GM04503 (cell line): Measurements from ENCODE around the gene WIPF2.
A peak's percentile ranks its signal among the peaks of the same experiment; 100 is the strongest.

Experiments used
- DNase-seq: peaks from one replicate; pipeline ENCODE4 v3.0.0-alpha.2; 2012; ENCODE audit warnings: low read depth

WIPF2 gene

DNA sequence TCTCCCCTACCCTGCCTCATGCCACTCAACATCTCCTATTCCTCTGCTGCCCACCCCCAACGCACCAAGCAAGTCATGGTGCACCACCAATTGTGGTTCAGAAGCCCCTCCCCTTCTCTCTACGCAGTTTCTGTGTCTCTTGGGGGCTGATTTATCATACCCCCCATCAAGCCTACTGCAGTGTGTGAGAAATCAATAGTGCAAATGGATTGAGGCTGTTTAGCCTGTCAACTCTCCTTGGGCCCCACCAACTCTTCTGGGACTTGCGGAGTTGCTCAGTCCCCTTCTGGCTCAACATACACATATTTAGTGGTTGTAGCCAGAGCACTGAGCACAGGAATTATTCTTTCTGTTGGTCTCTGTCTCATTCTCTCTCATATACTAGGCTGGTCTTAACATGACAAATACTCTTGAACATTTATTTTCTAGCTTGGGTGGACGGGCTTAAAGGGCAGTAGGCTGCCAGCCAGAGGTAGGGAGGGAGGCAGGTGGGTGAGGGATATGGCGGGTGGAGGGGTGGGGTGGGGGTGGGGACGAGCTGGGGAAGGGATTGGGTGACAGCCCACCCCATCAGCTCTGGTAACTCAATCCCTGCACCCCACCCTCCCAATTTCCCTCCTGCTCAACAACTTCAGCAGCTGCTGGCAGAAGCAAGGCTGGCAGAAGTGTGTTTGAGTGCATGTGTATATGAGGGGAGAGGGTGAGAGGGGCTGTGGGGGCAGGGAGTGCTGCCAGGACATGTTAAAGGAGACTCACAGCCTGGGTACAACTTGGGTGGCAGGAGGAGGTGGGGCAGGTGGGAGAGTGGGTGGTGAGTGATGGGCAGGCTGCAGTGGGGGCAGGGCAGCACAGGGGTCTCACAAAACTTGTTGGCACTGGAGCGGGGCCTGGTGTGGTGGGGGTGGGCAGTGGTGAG, 94.8 kb downstream of the WIPF2 start:
- DNase-seq, result no peak

DNA sequence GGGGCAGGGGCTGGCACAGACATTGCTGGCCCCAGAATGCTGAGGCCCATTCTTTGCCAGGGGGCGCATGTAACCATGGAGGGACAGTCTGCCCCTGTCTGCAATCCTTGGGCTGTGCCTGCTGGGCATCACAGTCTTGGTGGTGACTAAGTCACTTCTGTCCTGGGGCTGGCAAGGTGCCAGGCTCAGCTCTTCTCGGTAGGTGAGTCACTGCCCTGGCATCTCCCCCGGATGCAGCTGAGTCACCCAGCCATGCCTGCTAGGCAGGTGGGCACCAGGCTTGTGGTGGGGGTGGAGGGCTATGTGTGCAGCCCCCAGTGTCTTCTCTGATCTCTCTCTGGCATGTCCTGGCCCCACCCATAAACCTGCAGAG, 95.5 kb downstream of the WIPF2 start:
- no peak for DNase-seq

DNA sequence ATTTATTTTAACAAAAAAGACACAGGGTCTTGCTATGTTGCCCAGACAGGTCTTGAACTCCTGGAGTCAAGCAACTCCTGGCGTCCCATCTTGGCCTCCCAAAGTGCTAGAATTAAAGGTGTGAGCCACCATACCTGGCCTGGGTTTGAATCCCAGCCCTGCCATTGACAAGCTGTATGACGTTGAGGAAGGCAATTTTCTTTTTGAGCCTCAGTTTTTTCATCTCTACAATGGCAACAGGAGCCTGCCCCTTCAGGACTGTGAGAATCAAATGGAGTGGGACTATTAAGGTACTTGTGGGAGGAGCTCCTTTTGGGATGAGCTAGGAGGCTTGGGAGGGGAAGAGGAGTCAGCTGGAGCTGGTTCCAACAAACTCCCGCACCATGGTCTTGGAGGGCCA, 96.1 kb downstream of the WIPF2 start:
- no peak for DNase-seq

DNA sequence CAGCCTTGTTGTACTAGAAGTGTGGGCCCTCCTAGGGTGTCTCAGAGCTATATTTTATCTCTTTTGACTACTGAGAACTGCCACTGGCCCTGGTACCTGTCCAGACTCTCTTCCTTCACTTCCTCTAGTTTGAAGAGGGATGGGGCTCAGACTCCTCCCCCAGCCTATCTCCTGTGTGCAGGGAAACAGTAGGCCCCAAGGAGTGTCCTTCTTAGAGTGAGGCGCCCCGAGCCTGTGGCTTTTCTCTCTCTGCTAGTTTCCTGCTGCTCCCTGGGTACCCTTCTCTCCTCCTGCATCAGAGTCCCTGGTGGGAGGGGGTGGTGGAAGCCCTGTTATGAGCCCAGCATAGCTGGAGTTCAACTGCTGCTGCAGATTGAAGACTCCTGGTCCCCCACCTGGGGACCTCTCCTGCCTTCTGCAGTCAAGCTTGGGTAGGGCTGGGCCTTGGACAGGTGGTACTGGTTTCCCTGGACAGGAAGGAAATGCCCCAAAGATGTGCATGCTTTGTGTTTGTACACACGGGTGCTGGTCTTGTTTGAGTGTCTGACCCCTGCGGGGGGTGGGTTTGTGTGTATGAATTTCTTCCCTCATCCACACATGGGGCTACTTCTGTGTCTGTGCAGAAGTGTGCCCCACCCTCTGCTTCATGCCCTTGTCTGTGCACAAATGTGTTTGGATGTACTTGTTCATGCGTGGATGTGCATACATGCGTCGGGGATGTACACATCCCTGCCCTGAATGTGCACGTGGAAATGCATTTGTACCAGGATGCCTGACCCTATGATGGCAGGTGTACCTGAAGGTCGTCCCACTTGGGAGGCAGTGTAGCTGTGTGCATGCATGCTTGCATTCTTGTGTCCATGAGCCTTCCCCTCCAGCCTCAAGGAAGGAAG, 96.8 kb downstream of the WIPF2 start:
- no peak for DNase-seq

DNA sequence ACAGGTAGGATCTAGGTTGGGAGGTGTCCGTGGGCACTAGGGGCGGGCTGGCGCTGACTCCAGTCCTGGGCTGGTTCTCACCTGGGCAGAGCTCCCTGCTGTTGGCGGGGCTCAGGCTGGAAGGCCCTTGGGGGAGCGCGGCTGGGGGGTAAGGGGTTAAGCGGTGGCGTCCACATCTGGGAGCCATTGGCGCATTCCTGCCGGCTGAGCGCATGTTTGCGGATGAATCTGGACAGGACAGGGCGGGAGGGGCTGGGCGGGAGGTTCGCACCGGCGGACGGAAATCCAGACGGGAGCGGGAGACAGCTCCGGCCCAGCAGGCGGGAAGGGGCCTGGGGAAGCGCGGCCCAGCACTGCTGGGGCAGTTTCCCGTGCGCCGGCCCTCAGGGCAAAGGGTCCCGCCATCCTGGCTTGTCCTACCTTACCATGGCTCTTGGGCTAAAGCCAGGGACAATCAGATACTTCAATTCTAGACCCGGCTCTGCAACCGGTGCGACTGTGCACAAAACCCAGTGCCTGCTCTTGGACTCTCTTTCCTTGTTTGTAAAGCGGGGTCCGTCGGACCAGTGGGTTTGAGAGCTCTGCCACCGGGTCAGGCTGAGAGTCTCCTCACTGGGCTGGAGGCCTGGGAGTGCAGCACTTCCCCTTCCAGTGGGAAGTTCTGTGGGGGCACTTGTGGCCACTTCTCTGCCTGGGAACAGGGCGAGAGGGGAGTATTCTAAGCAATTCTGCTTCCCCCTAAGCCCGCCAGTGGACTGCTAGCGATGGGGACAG, 97.7 kb downstream of the WIPF2 start:
- DNase-seq, result no peak

DNA sequence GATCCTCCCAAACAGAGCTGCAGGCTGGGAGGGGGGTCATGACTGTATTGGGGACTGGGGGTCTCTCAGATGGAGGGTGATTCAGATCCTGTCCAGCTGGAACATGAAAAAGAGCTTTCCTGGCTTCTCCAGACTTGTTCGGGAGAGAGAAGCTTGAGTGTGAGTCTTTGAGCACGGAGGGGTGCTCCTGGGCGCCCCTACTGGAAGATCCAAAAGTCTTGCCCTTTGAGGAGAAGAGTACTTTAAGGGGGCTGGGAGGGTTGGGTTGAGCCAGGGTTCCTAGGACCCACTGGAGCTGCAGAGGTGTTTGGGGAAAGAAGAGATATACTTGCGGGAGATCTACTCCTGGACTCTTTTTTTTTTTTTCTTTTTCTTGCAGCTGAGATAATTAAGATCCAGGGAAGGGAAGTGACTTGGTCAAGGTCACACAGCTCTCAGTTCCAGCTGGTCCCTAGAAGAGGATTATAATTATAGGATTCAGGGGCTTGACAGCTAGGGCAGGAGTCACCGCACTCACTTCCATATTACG, 98.3 kb downstream of the WIPF2 start:
- no peak for DNase-seq

DNA sequence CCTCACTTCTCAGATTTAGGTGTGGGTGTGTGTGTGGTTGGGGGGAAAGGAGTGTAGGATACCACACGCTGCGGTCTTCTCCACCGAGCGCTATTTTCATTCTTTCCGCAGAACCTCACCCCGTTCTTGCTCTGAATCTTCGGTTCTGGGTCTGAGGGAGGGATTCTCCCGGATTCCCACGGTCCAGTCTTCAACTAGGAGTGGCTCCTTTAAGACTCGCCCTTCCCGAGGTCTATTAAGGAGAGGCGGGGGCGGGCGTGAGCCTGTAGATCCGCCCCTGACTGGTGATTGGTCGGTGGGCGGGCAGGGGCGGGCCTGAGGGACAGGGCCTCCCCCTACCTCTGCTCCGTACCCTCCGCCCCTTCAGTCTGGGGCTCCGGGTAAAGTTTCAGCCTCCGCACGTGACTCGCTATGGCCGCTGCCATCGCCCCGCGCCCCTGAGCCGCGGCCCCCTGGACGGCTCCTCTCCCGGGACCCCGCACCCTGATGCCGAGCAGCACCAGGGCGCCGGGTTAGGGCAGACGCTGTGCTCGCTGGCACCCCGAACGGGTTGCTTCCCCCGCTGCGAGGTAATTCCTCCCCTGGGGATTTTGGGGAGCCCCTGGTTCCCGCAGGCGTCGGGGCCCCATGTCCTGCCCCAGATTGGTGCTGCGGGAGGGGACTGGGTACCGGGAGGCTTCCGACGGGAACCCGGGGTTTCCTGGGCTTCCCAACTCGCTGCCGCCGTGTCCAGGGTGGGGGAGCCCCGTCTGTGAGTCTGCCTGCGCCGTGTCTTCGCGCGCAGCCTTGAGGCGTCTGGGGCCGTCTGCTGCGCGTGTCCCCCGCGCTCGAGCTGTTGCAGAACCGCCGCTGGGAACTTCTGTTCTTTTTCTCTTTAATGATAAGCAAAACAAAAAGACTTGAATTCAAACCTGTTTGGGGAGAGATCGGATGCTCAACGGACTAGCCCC, 99.1 kb downstream of the WIPF2 start:
- DNase-seq, result peak; percentile 82

DNA sequence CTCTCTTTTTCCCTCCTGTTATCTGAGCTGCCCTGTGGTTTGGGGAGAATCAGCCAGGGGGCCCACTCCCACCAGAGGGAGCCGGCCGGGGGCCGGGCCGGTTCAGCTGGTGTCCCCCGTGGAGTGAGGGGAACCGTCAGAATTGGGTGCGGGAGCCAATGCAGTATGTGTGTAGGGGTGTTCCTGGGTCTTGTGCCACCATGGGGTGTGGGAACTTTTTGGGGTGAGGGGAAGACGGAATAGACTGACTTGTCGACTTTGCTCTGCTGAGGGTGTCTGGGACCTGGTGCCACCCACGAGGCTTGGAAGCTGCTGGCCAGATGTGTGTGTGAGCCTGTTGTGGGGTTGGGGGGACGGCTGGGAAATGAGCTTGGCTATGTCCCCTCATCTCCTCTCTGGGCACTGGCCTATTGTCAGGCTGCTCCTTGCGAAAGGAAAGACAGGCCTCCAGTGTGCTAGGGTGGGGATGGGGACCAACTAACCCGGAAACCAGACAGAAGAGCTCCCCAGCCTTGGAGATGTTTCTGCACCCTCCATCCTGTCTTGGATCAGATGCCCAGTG, 99.8 kb downstream of the WIPF2 start:
- DNase-seq, result no peak

DNA sequence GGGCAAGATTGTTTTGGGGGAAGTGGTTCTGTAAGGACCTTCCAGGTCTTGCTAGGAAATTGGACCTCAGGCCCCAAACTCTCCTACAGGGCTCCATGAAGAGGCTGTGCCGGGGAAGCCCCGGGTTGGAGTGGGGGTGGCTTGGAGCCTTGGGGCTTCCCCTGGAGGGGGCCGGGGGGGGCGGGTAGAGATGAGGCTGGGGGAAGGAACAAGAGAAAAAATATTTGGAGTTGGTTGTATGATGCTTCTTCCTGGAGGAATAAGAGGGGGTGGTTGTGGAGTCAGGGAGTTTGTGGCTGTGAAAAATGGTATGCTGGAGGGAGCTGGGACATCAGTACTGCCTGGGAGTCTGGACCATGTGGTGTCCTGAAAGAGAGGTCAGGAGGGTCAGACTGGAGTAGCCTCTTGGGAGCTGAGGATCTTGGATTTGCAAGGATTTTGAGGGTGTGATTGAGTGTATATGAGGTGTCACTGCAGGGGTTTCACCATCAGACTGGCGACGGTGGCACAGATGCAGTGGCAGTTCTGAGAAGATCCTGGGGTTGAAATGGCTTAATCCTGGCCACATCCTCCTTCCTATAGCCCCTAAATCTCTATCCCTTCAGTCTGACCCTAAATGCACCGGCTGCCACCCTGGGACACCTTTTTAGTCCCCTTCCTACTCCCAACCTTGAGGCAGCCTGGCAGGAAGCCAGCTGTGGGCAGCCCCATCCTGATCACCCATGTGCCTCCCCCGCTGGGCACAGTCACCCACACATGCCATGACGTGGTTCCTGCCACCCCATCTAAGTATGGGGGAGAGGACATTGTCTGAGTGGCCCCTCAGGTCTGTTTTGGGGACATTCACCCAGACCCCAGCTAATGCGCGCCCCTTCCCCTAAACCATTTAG, 100.8 kb downstream of the WIPF2 start:
- DNase-seq, result no peak

DNA sequence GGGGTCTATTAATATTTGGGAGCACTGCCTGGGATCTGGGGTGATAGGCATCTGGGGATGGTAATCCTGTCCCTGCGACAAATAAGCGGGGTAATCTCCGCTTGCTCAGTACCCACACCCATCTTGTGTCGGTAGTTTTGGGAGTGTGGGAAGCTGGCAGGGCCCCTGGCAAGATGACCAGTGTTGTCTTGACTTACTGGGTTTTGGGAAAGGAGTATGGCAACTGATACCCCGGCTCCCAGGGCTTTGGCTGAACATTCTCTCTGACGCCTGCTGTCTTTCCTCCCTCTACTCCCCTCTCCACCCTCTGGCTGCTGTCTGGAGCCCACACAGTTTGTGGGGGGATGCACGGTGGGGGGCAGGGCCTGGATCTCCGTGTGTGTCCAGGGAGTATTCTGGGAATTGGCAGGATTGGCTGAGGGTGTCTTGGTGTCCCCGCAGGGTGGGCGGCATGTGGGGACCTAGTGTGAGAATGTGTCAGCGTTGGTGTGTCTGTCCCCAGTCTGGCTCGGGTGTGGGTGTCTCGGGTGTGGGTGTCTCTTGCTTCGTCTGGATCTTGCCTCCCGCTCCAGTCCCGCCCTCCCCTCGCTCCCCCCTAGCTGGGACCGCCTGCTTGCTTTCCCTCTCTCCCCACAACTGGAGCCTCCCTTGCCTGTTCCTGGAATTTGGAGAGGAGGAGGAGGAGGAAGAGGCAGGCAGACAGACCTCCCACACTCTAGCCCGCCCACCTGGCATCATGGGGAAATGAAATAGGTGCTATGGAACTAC, 101.8 kb downstream of the WIPF2 start:
- no peak for DNase-seq

DNA sequence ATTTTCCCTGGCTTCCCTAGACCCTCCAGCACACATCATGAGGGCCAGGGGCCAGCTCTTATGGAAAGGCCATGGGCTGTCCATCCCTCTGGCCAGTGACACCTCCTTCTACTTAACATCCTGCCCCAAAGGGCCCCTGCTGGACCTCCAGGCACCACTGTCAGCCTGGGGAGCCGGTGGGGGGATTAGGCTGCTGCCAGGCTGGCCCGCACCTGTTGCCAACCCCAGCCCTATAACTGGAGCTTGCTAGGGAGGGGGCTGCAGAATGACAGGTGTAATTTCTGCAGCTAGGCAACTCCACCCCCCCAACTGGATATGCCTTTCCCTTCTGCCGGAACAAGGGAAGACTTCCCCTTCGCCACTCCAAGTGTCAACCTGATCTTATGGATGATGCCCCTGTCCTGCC, 102.4 kb downstream of the WIPF2 start:
- no peak for DNase-seq

DNA sequence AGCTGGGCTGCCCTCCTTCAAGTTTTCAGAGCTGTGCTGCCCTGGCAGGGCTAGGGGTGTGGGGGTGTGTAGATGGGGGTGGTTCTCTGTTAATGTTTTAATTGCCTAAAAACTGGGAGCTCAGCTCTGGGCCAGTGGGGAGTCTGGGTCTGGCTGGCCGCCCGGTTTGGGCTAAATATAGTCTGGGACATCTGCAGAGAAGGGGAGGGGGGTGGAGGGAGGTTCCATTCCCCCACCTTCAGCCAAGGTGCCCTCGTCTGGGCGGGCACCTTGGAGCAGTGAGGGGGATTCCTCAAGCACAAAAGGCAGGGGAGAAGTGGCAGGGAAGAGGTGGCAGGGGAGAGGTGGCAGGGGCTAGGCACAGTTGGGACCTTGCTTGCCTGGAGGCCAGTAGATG, 102.9 kb downstream of the WIPF2 start:
- DNase-seq, result no peak

DNA sequence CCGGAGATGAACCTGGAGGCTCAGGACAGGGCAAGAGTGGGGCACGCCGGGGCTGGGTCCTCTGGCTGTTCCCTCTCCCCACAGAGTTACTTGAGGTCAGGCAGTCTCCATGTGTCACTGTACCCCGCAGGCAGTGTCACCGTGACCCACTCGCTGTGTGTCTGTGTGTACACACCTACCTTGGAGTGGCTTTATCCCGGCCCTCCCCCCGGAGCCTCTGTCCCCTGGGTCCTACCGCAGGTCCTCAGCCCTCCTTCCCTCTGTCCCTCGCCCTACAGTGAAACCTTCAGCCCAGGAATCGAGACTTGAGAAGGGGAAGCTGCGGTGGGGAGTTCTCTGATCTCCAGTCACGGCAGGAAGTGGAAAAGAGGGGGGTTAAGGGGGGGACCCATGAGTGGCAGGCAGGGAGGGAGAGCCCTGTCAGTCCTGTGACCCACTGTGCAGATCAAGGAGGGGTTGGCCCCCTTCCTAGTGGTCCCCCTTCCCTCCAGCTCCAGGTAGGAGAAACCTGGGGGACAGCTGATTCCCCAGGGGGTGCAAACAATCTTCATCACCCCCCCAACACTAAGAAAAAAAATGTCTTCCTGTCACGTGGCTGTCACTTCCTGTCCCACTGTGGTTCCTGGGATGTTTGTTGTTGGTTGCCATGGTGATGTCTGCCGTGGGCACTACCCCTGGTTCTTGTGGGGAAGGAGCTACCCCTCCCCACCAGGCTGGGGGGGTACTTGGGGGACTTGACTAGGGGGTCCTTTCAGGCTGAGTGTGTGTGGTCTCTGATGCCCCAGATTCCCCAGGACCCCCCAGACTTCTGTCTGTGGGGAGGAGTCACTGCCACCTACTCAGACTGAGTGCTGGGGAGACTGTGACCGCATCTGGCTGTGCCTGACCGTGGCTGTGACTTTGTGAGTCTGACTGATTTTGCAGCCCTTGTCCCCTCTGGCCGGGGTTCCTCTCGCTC, 103.5 kb downstream of the WIPF2 start:
- DNase-seq, result peak; percentile 71

DNA sequence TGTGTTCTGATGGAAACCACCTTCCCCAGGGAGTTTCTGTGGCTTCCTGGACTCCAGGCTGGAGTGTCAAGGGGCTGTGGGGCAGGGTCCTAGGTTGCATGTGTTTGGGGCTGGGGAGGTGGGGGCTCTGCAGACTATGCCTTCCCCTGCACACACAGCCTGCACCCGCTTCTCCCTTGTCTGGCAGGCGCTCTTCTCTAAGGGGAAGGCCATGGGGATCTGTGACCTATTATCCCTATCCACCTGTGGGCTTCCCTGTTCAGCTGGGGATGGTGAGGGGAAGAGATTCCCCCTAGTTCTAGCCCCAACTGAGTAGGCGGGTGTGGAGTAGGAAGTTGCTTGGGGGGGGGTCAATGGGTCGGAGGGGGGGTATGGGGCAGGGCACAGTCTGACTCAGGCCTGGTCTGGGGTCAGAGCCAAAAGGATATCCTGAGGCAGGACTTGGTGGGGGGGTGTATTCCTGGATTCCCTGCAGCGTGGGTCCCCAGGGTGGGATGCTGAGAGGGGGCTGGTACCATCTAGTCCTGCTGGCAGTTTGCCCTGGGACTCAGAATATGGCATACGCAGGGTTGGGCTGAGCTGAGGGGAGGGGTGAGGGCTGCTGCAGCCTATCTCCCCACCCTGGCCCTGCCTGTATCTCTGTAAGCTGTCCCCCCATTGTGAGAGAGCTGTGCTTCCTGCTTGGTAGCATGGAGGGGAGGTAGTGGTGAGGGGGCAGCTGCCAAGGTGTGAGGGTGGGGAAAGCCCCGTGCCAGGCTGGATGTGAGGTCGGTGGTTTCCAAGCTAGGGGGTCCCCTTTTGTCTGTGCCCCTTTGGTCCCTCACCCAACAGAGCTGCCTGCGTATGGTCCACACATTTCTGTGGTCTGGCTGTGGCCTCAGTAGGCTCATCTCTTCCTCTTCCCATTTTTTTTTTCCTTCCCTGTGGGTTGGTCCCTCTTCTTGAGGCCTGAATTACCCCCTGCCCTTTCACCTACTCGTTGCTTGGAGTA, 104.6 kb downstream of the WIPF2 start:
- no peak for DNase-seq

DNA sequence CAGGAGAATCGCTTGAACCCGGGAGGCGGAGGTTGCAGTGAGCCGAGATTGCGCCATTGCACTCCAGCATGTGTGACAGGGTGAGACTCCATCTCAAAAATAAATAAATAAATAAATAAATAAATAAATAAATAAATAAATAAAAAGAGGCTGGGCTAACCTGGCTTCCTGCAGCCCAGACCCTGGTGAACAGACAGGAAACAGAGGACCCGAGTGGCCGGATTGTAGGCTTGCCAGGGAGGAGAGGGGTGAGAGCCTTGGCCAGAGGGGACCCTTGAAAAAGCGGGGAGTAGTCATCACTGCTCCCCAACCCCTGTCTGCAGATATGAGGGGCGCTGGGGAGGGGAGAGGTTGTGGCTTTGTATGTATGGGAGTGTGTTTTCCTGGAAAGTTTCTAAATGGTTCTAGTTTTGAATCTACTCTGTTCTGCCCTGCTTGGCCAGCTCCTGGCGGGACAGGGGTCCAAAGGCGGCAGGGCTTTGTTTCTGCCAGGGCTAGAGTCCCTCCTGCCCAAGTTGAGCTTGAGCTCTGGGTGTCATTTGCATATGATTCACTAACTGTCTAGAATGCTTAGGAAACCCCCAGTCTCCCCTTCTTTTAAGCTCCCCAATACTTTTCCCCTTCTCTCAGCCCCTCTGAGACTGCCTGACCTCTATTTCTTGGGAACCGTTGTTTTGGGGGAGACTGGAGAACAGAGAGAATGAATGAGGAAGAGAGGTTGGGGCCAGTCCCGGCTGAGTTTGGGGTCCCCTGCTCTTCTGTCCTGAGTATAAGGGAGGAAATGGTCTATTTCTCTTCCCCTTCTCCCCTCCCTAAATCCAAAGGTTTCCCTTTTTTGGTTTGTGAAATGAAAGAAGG, 106.3 kb downstream of the WIPF2 start:
- no peak for DNase-seq
